HG03354 (cell line): ENCODE results near the gene DIP2C.
"Not testable (repeated sequence)": the region's sequence is repeated elsewhere in the genome, so short reads cannot be mapped to it uniquely, and the experiment has no call there.

Experiments
- ATAC-seq: cut with Tn5 transposase; IDR thresholded peaks from one replicate; pipeline ENCODE4 v1.9.1; 2021; ENCODE audit warnings: mild to moderate bottlenecking; ENCODE audit not compliant: unreplicated experiment, poor library complexity, severe bottlenecking

The DIP2C gene

GRCh38 chr10:394439-395101 lies 294.9 kb downstream of the DIP2C start:
- not testable (repeated sequence) for ATAC-seq

- no peak for ATAC-seq
Measured at GRCh38 chr10:393787-394438, 295.6 kb downstream of the DIP2C start.

DNA sequence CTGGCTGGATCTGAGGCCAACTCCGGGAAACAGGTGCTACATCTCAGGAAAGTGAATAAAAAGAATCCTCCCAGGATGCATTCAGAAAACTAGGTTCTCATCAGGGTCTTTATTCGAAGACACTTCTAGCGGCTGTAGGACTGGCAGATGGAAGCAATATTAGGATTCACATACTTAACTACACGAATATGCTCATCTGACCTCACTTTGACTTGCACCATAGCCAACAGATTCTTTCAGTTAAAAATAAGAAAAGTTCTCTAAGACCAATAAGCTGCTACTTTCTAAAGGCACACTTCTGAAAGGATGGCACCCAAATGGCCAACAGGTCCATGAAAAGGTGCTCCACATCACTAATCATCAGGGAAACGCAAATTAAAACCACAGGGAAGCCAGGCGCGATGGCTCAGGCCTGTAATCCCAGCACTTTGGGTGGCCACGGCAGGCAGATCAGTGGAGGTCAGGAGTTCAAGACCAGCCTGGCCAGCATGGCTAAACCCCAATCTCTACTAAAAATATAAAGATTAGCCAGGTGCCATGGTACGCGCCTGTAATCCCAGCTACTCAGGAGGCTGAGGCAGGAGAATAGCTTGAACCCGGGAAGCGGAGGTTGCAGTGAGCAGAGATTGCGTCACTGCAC lies 296.2 kb downstream of the DIP2C start:
- ATAC-seq = no peak

- no peak for ATAC-seq
Measured at GRCh38 chr10:392705-393037, 296.8 kb downstream of the DIP2C start.

- ATAC-seq = no peak
Measured at GRCh38 chr10:391847-392704, 297.4 kb downstream of the DIP2C start.

DNA sequence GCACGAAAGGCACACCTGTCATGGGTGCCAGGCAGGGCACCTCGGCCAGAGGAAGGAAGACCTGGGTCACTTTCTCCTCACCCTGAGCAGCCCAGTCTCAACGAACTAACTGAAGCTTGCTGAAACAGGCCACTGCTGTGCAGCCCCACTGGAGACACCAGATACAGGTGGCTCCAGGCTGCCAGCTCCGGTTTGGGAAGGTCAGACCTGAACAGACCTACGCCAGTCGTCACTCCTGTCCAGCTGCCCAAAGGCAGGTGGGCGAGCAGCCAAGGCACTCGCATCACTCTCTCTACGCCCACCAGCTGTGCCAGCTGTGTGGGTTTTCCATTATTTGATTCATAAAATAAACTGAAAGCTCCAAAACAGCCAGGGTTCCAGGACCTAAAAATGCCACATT lies 298.2 kb downstream of the DIP2C start:
- no peak for ATAC-seq

DNA sequence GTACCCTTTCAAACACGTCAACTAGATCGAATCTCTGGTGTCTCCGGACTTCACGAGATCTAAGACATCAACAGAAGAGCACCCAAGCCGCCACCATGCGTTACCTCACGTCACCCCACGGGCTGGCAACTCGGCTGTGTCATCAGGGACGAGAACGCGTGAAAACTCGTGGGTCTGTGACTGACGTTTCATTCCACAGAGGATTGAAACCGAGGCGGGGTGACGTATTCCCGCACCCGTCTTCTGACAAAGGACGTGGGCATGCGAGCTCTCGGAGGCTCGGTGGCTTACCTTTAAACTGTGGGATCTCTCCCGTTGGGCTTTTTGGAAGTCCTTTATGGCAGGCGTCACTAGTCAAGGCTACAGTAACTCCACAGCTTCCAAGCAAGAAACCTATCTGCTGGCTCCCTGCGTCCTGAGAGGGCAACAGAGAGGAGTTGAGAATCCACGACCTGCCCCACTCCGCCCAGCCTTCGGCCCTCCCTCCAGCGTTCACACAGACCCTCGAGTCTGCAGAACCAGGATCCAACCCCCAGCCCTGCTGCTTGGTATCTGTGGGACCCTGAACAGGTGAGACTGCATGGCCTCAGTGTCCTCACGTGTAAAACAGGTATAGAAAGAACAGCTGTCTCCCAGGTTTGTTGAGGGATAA lies 298.9 kb downstream of the DIP2C start:
- no peak for ATAC-seq

DNA sequence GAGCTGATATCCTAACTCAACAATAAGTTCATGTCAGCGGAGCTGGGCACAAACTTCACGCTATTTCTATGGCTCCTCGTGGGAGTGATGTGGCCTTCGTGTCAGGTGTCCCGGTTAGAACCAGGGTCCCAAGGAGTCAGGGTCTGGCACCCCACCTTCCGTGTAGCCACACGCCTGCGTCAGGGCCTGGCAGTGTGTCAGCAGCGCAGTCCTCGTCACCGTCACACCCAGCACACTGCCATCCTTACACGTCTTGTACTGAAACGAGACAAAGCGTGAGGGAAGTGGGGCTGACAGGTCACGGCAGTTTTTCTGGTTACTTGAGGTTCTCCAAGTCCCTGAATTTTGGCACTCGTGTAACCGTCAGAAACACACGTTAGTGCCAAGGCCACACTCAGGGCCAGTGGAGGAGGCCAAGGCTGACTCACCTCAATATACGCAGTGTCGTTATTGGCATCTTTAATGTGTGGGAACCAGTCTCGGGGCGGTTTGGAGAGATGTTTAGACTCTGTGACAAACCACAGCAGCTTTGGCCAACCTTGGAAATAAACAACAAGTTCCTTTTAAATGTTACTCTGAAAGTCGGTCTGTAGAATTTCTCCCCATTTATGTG lies 299.5 kb downstream of the DIP2C start:
- no peak for ATAC-seq

DNA sequence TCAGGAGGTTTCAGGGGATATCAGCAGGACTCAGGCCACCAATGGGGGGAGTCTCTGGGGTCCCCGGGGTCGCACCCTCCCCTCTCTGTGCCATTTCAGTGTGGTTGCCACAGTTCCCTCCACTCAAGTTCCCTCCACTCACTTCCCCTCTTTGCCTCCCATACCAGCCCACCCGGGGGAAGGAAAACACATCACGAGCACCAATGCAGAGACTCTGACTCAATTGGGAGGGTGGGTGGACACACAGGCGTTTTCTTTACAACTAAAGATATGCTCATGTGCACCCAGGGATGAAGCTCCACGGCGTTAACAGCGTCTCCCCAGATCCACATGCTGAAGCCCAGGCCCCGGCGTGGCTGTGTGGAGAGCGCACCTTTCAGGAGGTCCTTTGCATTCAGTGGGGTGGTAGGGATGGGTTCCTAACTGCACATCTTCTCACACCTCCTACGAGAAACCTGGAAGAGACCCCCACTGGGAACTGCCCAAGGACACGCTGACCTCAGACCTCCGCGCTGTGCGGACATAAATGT lies 300.1 kb downstream of the DIP2C start:
- ATAC-seq = no peak

GRCh38 chr10:388661-389045 lies 300.8 kb downstream of the DIP2C start:
- ATAC-seq = no peak

- ATAC-seq = no peak
Measured at GRCh38 chr10:387909-388660, 301.4 kb downstream of the DIP2C start.

GRCh38 chr10:387593-387891 lies 301.9 kb downstream of the DIP2C start:
- no peak for ATAC-seq

- no peak for ATAC-seq
Measured at GRCh38 chr10:386771-387592, 302.5 kb downstream of the DIP2C start.

DNA sequence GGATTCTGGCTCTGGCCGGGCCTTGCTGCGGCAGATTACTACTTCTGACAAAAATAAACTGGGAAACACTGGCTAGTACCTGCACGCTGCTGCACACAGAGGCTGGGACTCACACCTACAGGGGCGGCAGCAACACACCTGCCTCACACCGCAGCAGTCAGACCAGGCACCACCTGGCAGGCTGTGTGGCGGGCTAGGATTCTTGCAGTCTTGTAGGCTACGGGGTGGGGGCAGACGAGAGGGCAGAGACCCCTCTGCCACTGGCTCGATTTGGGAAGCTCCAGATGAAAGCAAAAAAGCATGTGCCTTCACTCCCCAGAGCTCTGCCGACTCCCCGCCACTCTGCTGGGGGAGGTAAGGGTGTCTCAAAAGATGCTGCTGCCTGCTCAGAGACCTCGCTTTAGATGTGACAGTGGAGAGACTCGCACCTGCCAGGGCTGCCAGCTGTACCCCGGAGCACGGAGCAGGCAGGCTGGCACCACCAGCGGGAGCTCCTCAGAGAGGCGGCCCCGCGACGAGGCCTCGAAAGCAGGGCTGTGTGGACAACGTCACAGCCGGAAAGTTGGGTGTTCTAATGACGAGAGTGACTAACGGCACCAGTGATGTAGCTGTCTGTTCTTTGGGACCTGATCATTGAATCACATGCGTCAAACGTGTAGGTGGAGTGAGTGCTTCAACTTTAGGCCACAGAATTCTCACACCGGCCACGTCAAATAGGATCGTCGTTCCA lies 303.7 kb downstream of the DIP2C start:
- no peak for ATAC-seq

DNA sequence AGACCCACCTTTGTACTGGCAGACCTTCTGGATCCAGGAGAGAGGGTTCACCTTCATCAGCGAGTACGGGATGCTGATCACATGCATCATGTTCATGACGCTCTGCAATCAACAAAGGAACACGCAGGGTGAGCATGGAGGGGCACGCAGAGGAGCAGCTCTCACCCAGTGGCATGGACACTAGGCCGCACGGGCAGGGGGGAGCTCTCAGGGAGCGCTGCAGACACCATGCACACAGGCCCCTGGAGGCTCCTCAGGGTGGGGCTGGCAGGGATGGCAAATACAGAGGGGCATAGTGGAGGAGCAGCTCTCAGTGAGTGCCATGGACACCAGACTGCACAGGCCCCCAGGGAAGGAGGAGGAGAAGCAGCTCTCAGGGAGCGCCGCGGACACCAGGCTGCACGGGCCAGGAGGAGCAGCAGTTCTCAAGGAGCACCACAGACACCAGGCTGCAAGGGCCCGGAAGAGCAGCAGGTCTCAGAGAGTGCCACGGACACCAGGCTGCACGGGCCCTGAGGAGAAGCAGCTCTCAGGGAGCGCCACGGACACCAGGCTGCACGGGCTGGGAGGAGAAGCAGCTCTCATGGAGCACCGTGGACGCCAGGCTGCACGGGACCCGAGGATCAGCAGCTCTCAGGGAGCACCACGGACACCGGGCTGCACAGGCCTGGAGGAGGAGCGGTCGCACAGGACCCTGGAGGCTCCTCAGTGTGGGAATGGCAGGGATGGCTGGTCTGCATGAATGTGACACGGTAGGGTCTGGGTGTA lies 304.7 kb downstream of the DIP2C start:
- no peak for ATAC-seq

- ATAC-seq = no peak
Measured at GRCh38 chr10:383519-383918, 305.9 kb downstream of the DIP2C start.

- no peak for ATAC-seq
Measured at GRCh38 chr10:381805-382204, 307.7 kb downstream of the DIP2C start.
